SKM-1 (cell line): Measurements from ENCODE around the gene RASL11B.
"Not testable (repeated sequence)": the region's sequence is repeated elsewhere in the genome, so short reads cannot be mapped to it uniquely, and the experiment has no call there.

ENCODE experiments used
- DNase-seq: peaks from one replicate; lab custom pipeline; 2025; ENCODE audit not compliant: unreplicated experiment; lab: John Stamatoyannopoulos, UW

The RASL11B gene

GRCh38 chr4:52861879-52862616 lies at the start of gene RASL11B:
Gene RASL11B, plus strand, starts transcription at chr4:52862317. Its CDS starts 191 bp downstream, at chr4:52862508.
- DNase-seq = peak; percentile 62

DNA sequence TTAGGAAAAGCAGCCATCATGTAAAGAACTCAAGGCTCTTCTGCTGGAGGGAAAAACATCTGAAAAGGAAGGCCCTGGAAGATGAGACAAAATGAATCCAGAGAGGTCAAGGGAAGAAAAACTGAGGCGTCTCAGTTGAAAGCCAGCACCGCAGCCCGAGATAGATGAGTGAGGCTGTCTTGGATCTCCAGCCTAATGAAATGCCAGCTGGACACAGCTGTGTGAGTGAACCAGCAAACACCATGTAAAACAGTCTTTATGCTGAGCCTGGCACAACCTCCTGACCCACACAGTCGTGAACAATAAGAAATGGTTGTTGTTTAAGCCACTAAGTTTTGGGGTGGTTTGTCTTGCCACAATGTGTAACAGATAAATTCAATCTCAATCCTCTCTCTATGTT lies 48.6 kb upstream of the RASL11B start:
- no peak for DNase-seq

GRCh38 chr4:52822583-52822971 lies 39.5 kb upstream of the RASL11B start:
- no peak for DNase-seq

- no peak for DNase-seq
These were observed 39.0 kb upstream of the RASL11B start for GRCh38 chr4:52822972-52823701.

DNA sequence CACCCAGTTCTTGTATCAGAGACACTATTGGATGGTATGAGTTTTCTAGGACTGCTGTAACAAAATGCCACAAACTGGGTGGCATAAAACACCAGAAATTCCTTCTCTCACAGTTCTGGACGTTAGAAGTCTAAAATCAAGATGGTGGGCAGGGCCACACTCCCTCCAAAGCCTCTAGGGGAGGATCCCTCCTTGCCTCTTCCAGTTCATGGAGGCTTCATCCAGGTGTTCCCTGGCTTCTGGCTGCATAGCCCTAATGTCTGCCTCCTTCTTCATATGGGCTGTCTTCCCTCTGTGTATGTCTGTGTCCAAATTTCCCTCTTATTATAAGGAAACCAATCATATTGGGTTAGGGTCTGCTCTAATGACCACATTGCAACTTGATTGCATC lies 38.4 kb upstream of the RASL11B start:
- DNase-seq = no peak

DNA sequence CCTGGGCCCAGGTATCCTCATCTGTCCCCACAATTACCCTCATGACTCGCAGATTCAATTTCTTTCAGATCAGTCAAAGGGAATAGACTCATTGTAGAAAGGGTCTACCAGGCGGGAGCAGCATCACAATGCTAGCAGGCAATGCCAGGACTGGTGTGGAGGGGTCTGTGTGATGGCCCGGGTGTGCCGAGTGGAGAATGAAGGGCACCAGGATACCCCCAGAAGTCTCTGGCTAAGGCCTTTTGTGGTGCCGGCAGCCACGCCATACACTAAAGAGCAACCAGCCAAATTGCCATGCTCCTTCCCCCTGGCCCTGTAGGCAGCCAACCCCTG lies 37.9 kb upstream of the RASL11B start:
- no peak for DNase-seq

GRCh38 chr4:52824603-52825459 lies 37.3 kb upstream of the RASL11B start:
- no peak for DNase-seq

- no peak for DNase-seq
These were observed 36.5 kb upstream of the RASL11B start for GRCh38 chr4:52825460-52826090.

DNA sequence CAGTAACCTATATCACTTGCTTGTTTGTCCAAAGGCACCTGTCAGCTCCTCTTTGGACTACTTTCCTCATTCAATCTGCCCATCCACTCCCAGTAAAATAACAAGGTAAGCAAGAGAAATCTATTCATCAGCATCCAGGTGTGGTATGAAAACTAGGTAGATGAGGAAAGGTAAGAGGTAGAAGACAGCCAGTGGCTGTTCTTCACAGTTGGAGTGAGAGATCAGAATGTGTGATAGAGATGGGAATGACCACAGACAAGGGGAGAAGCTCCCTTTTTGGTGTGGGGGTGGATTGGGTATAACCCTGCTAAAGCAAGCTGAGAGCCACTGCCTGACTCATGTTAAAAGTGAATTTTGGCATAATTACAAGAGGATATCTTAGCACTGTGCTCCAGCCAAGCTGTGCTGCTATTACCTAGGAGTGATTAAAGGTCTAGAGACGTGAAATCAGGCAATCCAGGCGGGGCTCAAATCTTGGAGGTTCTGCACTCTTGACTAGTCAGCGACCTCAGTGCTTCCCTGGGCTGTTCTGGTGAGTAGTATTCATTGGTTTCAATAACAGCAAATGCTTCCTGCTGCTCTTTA lies 28.1 kb upstream of the RASL11B start:
- DNase-seq = no peak

DNA sequence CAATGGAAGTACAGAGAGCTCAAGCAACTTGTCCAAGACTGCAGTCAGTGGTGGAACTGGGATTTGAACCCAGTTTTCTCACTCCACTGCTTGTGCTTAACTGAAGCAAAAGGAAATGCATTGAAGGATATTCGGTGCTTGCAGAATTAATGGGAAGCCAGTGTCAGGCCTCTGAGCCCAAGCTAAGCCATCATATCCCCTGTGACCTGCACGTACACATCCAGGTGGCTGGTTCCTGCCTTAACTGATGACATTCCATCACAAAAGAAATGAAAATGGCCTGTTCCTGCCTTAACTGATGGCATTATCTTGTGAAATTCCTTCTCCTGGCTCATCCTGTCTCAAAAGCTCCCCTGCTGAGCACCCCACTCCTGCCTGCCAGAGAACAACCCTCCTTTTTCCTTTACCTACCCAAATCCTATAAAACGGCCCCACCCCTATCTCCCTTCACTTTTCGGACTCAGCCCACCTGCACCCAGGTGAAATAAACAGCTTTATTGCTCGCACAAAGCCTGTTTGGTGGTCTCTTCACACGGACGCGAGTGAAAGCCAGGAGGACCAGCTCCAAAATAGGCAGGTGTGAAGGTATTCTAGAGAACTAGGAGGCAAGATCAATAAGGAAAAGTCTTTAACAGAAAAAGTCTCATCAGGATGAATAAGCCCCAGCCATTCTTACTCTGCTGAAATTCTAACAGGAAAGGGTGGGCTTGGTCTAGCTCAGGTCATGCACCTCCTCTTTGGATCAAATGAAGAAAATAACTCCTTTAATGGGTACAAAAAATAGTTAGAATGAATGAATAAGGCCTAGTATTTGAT lies 27.3 kb upstream of the RASL11B start:
- not testable (repeated sequence) for DNase-seq

DNA sequence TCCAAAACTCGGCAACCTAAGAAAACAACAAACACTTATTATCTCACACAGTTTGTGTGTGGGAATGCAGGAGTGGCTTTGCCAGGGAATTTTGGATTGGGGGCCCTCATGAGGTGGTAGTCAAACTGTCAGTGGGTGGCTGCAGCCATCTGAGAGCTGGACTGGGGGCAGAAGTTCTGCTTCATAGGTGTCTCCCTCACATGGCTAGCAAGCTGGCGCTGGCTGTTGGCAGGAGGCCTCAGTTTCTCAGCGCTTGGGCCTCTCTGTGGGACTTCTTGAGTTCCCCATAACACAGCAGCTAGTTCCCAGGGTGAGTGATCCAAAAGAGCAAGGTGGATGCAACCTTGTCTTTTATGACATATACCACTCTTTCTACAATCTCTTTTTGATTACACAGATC lies 26.0 kb upstream of the RASL11B start:
- DNase-seq = no peak

DNA sequence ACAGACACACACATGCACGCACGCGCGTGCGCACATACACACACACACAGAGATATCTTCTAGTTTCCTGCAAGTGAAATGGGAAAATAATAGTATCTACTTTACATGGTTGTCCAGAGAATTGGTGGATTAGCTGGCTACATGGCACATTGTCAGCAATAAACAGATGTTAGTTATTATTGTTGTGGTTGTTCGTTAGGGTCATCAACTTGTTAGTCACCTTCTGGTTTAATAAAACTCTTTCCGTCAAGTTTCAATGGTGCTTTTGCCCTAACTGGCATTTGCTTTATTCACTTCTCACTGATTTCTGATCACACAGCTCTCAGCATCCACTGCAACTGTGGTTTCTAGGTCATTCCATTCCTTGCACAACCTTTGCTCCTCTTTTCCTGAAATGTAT lies 25.4 kb upstream of the RASL11B start:
- no peak for DNase-seq

DNA sequence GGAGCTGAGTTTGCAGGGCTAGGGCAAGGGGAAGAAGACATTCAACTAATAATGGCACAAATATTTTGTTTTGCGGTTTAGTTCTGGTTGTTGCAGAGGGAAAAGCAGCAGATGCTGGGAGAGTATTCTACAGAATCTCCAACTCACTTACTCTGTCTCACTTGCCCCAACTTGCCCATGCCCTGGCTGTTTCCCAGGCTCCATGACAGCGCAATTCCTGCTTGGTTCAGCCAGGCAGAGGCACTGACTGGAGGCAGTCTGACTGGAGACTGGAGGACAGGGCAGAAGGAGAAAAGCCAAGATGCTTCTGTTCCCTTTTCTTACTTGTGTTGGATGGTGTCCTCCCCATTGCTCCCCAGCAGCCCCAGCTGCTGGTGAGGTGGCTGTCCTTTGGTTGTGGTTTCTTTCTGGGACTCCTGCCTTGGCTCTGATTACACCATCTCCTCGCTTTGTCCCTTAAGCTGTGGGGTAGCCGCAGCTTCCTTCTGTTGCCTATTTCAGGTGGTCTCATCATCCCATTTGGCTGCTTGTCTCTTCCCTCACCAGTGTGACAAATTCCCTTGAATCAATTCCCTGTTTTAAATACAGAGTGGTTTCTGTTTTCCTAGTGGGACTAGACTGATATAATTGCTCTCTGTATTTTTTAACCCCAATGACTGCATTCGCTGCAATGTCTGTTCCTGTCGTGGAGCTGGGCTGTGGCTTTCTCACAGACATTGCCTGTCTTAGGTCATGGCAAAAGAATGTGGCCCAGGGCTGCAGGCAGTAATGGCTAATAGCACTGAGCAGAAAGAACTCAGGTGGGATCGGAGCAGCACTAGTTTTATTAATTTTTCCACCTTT lies 24.2 kb upstream of the RASL11B start:
- DNase-seq = peak; percentile 48

DNA sequence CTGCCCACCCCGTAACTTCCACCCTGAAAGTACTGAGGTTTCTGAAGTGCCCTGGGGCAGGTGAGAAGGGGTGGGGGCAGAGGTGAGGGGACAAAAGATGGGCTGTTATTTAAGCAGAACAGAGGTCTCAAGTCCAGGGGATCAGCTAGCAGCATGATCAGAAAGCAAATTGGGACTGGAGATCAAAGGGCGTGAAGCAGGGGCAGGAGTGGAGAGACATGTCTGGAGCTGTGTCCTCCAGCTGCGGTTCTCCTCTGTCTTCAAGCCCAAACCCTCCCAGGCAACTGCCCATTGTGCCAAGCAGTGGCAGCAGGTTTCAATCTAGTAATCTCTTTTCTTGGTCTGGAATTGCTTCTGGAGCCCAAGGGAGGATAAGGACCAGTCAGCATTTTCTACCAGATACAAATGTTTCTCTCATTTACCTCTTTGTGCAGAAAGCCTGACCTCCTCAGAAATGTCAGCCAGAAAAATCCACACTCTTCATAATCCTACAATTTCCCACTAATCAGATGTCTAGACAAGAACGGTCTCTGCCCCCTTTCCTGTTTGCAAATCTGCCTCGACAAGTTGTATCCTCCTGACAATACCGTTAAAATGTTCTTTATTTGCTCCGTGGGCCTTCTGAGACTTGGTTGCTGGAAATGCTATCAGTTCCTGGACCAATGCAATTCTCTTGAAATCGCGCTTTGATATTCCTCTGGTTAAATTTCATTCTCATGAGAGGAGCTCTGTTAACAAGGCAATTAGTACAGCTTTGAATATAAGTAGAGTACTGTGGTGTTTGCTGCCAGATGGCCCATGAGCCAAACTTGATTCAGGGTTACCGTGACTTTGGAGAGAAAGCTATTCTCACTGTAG lies 23.2 kb upstream of the RASL11B start:
- DNase-seq = no peak

DNA sequence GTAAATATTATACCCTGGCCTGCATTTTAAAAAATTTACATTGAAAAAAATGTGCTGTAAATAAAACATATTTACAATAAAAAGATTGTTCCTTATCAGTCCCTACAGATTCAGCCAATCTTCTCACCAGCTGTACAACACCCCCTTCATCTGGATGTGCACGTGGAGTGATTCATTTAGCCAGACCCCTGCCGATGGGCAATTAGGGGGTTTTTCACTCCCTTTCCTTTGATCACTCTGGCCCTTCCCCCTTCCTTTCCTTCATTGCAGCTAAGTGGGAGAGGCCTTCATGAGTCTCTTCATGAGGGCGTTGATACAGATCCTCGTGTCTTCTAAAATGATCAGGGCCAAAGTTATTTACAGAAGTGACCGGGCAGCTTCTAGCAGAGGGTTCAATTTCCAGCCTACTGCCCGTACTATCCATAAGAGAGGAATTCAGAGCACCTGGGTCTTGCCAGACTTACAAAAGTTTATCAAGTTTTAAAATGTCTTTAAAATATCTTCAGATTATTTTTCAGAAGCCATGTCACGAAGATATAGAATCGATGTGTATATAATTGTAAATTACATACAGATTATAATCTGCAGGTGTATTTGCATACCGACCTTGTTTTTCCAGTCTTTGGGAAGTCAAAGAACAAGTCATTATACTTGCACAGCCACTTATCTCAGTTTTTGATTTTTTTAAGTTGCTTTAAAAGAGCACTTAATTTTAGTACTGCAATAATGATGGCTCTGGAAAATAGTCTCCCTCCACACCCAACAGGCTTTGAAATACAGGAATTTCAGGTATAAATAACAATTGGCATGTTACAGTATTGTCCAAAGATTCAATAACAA lies 21.4 kb upstream of the RASL11B start:
- DNase-seq = no peak

DNA sequence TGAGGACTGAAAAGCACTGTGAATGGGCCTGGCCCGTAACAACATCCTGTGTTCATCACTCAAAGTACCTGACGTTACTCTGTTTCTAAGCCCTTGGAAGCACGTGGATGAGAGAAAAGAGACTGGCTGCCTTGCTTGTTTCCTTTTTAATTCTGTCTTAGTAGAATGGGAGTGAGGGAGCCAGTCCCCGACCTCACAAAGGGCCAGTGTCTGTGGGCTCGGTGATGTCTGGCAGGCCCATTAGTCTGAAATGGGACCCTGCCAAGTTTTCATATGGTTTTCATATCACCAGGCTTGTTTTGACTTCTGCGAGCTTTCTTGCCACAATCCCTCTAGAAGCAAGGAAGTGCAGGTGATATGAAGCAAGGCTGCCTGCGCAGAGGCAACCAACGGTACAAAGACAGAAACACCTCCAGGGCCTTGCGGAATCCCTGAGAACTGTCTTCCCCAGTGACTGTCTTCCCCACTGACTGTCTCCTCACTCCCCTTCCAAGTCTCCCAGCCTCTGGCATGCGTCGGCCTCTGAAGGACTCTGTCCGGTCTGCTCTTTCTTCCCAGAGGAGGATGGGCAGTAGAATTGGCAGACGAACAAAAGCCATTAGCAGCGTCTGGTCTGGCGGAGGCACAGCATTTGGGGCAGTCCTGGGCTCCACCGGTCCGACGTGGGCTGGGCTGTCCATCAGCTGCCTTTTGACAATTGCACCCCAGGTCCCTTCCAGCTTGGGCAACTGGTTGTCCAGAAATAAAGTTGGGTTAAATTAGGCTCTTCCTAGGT lies 20.2 kb upstream of the RASL11B start:
- no peak for DNase-seq

DNA sequence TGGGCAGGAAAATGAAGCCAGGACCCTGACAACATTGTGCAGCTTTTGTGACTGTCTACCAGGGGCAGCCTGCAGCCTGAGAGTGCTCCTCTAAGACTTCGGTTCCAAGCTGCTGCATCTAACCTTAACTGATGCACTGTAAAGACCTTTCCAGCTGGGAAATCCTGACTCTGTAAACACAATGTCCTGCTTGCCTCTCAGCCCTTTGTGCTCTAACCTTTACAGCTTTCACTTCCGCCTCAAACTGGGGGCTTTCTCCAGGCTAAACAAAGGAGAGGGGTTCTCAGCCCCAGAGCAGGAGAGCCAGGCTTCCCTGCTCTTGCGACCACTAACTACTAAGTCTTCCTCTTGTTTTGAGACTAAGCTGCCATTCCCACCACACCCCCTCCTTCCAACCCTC lies 19.3 kb upstream of the RASL11B start:
- DNase-seq = no peak
